GM12864 (cell line): ENCODE measurements around the gene SELP.

Experiments
- DNase-seq: peaks from one replicate; pipeline ENCODE4 v3.0.0-alpha.2; 2011; ENCODE audit warnings: low read depth
- H3K4me3 ChIP-seq: 2 replicates; pipeline ENCODE4 v1.5.1; 2011; ENCODE audit warnings: mild to moderate bottlenecking, low read depth, low read length, control low read depth
- CTCF ChIP-seq: IDR thresholded peaks from 2 replicates; pipeline ENCODE4 v1.5.1; 2011; ENCODE audit warnings: low read depth, mild to moderate bottlenecking, moderate library complexity, low read length, control low read depth, inconsistent platforms; ENCODE audit errors: missing control alignments

The SELP gene

GRCh38 chr1:169653873-169654272 is 23.9 kb upstream of the SELP start:
- TF ChIP-seq CTCF: no peak
- no peak overlapping the region for H3K4me3 ChIP-seq
- no peak for DNase-seq

DNA sequence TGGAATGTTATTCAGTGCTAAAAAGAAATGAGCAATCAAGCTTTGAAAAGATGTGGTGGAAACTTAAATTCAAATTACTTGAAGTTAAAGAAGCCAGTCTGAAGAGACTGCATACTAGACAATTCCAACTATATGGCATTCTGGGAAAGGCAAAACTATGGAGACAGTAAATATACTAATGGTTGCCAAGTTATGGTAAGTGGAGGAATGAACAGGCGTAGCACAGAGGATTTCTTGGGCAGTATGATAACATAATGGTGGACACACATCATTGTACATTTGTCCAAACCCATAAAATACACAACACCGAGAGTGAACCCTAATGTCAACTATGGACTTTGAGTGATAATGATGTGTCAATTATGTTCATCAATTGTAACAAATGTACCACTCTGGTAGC is 21.1 kb upstream of the SELP start:
- H3K4me3 ChIP-seq: no peak overlapping the region
- no peak for DNase-seq
- TF ChIP-seq CTCF: no peak

- no peak for TF ChIP-seq CTCF
- DNase-seq: no peak
- no peak overlapping the region for H3K4me3 ChIP-seq
Observed at GRCh38 chr1:169650551-169650950, 20.6 kb upstream of the SELP start.

- no peak for TF ChIP-seq CTCF
- DNase-seq: no peak
- no peak overlapping the region for H3K4me3 ChIP-seq
Observed at GRCh38 chr1:169648709-169649108, 18.8 kb upstream of the SELP start.

DNA sequence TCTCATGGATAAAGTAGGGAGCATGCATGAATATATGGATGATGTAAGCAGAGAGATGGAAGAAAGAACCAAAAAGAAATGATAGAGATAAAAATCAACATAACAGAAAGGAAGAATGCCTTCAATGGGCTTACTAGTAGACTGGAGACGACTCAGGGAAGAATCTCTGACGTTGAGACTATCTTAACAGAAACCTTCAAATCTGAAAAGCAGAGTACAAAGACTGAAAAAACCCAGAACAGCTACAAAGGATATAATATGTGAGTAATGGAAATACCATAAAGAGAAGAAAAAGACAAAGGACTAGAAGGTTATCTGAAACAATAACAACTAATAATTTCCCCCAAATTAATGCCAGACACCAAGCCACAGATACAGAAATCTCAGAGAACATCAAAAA is 18.3 kb upstream of the SELP start:
- TF ChIP-seq CTCF: no peak
- H3K4me3 ChIP-seq: no peak overlapping the region
- DNase-seq: no peak

DNA sequence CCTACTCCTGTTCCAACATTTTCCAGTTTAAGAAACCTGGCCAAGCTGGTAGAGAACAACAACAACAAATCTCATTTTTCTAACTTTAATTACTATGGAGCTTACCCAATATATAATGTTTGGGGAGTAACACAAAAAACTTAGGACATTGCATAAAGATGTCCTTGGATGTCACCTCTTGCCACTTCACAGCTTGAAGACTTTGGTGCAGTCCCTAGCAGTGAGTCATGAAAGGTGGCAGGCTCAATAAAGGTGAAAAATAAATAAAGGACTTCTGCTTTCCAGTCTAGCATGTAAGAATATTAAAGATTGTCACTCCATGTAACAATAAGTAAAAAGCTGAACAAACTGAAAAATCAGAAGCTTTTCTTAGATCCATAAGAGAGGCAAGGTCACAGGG is 17.6 kb upstream of the SELP start:
- no peak for DNase-seq
- no peak for TF ChIP-seq CTCF
- no peak overlapping the region for H3K4me3 ChIP-seq

GRCh38 chr1:169644297-169644696 is 14.4 kb upstream of the SELP start:
- no peak for DNase-seq
- no peak overlapping the region for H3K4me3 ChIP-seq
- TF ChIP-seq CTCF: no peak
